ENCODE measurements around the gene SPEN.
"Not testable (repeated sequence)": the region's sequence is repeated elsewhere in the genome, so short reads cannot be mapped to it uniquely, and the experiment has no call there.

GRCh38 chr1:15913607-15914006 is 66.1 kb downstream of the SPEN start:
- TF ChIP-seq CBX5 (IDR thresholded peaks at IDR 0.05; ENCODE audit: low read depth); PBX3 (IDR thresholded peaks at IDR 0.05; ENCODE audit: insufficient replicate concordance, low read depth, low read length); CTCF (IDR thresholded peaks at IDR 0.05 in 2 of 3, conservative IDR thresholded peaks at IDR 0.05 in 1 of 3; ENCODE audit: control insufficient read depth in 2 of 3, extremely low read depth in 1 of 3, insufficient read depth in 1 of 3, low read depth in 3 of 3, low read length in 3 of 3); NFYA (IDR thresholded peaks at IDR 0.05; ENCODE audit: borderline replicate concordance, low read depth, low read length): not testable (repeated sequence)
